HepG2 (cell line): ENCODE data around the gene TTC39B. TPM values are rescaled to one million over a fixed set of nuclear protein-coding genes. Genes with fewer than 3 reads are reported as not detected.

Source experiments
- ATAC-seq: fragments of 200-7000 bp; cut with Tn5 transposase; 3 replicates; pipeline ENCODE4 v1.9.1; 2020; ENCODE audit warnings: mild to moderate bottlenecking, moderate library complexity
- BruUV-seq: library from RNA; stranded (reverse); fragments of 400-500 nt; replicated peaks from 2 replicates; lab custom pipeline; 2021; lab: Mats Ljungman, UMichigan
- CTCF ChIA-PET: fragments of 300-600 bp; formaldehyde crosslinking; extraction: SDS; loops from one replicate; lab custom pipeline; 2021; ENCODE audit warnings: low total read pairs, inconsistent platforms, low intra/inter-chr PET ratio; lab: Yijun Ruan, JAX
- POLR2A ChIA-PET: fragments of 350-600 bp; sonication (Branson Sonifier 250); formaldehyde crosslinking; loops from one replicate; lab custom pipeline; 2020; ENCODE audit warnings: antibody characterized with exemption, inconsistent platforms; lab: Yijun Ruan, JAX
- DNase-seq: peaks from one replicate; pipeline ENCODE4 v3.0.0-alpha.2; 2015; ENCODE audit warnings: low spot score
- FAIRE-seq: peaks from 3 replicates; lab custom pipeline; 2011; peaks lifted over from hg19 to GRCh38; lab: Jason Lieb, UNC
- H2AFZ ChIP-seq: one replicate; pipeline ENCODE4 v1.6.1; 2011; ENCODE audit warnings: low read length, inconsistent platforms
- H3K27ac ChIP-seq: fragments of 300-600 bp; 3 replicates; pipeline ENCODE4 v1.8.0; 2011; ENCODE audit warnings: mixed run types, mild to moderate bottlenecking, mixed read lengths, low read length, inconsistent platforms; ENCODE audit not compliant: insufficient read depth; ENCODE audit errors: extremely low read length
- H3K27me3 ChIP-seq, 2 experiments: fragments of 200-600 bp in 1 of 2; 2 replicates in 1 of 2; 3 replicates in 1 of 2; pipeline versions ENCODE4 v1.6.0 to v1.8.0; 2011; ENCODE audit warnings: low read length in 2 of 2, mild to moderate bottlenecking in 2 of 2, moderate library complexity in 2 of 2, inconsistent platforms in 1 of 2; ENCODE audit not compliant: insufficient read depth in 2 of 2, control insufficient read depth in 1 of 2
- H3K36me3 ChIP-seq, 2 experiments: fragments of 200-600 bp in 1 of 2; replicated peaks in 1 of 2; 2 replicates in 1 of 2; 3 replicates in 1 of 2; pipeline versions ENCODE4 v1.5.1 to v1.8.0; 2011; ENCODE audit warnings: low read length in 2 of 2, inconsistent platforms in 1 of 2; ENCODE audit not compliant: insufficient read depth in 2 of 2, control insufficient read depth in 1 of 2
- H3K4me1 ChIP-seq: 2 replicates; pipeline ENCODE4 v1.5.1; 2012; ENCODE audit warnings: low read length, inconsistent platforms; ENCODE audit not compliant: insufficient read depth
- H3K4me2 ChIP-seq: 2 replicates; pipeline ENCODE4 v1.6.0; 2011; ENCODE audit warnings: low read depth, low read length, inconsistent platforms
- H3K4me3 ChIP-seq, 3 experiments: fragments of 200-600 bp in 1 of 3; sonication (generic), shearing (Covaris generic) in 1 of 3; replicated peaks in 1 of 3; 2 replicates each; pipeline ENCODE4 v1.5.1; 2011 to 2016; ENCODE audit warnings: low read length in 3 of 3, inconsistent platforms in 2 of 3, low read depth in 2 of 3, mild to moderate bottlenecking in 2 of 3, control low read depth in 1 of 3, mixed read lengths in 1 of 3; ENCODE audit not compliant: insufficient read depth in 1 of 3
- H3K79me2 ChIP-seq: one replicate; pipeline ENCODE4 v1.6.1; 2011; ENCODE audit warnings: low read length, inconsistent platforms; ENCODE audit not compliant: insufficient read depth
- H3K9ac ChIP-seq: 2 replicates; pipeline ENCODE4 v1.6.0; 2011; ENCODE audit warnings: mild to moderate bottlenecking, low read depth, low read length, inconsistent platforms; ENCODE audit not compliant: insufficient read depth
- H3K9me3 ChIP-seq: 2 replicates; pipeline ENCODE4 v1.5.1; 2012; ENCODE audit warnings: mild to moderate bottlenecking, low read length
- H4K20me1 ChIP-seq: 2 replicates; pipeline ENCODE4 v1.6.0; 2011; ENCODE audit warnings: inconsistent platforms, mild to moderate bottlenecking, low read length, moderate library complexity; ENCODE audit not compliant: insufficient read depth
- HNRNPUL1 ChIP-seq: fragments of 200-400 bp; formaldehyde crosslinking; IDR thresholded peaks from 2 replicates; pipeline ENCODE4 v1.6.1; 2017; ENCODE audit warnings: low read depth, mild to moderate bottlenecking, low read length, moderate library complexity
- KDM6A ChIP-seq: IDR thresholded peaks from 2 replicates; pipeline ENCODE4 v1.6.1; 2016; ENCODE audit warnings: low read depth
- NR2F2 ChIP-seq: IDR thresholded peaks from 2 replicates; pipeline ENCODE4 v1.6.1; 2012; ENCODE audit warnings: low read depth, inconsistent platforms, borderline replicate concordance
- SMC3 ChIP-seq: IDR thresholded peaks from 2 replicates; pipeline ENCODE4 v1.6.1; 2011; ENCODE audit warnings: low read length, improper control_type of control experiment
- STAG1 ChIP-seq: sonication (generic); formaldehyde crosslinking; IDR thresholded peaks from 2 replicates; pipeline ENCODE4 v1.4.0; 2020; ENCODE audit warnings: missing genetic modification reagents
- SYNCRIP ChIP-seq: fragments of 200-400 bp; formaldehyde crosslinking; IDR thresholded peaks from 2 replicates; pipeline ENCODE4 v1.6.1; 2018; ENCODE audit warnings: mild to moderate bottlenecking, low read depth, low read length; ENCODE audit not compliant: insufficient read depth
- ZNF296 ChIP-seq: sonication (generic); formaldehyde crosslinking; conservative IDR thresholded peaks from 2 replicates; pipeline ENCODE4 v1.5.0; 2020; ENCODE audit warnings: mild to moderate bottlenecking, missing genetic modification reagents
- ZNF652 ChIP-seq: IDR thresholded peaks from 2 replicates; pipeline ENCODE4 v1.6.1; 2016; ENCODE audit warnings: low read depth, borderline replicate concordance
- WGBS: methylation state at CpG from one replicate; pipeline ENCODE4 v1.1.6; 2017; ENCODE audit warnings: low lambda C conversion rate; 5-methylcytosine and 5-hydroxymethylcytosine counted together
- in situ Hi-C: cut with HindIII; loops from 2 replicates; pipeline ENCODE4 v1.10.0; 2017; ENCODE audit warnings: low pct_unique_long_range_greater_than_20kb; ENCODE audit not compliant: extremely low pct_ligation_motif_present
- intact Hi-C: fragments of 100-400 bp; cut with micrococcal nuclease; formaldehyde crosslinking; loops from one replicate; pipeline ENCODE4 v1.10.0; 2022; ENCODE audit not compliant: unreplicated experiment
- polyA plus RNA-seq, 8 experiments: library from polyadenylated mRNA; depleted of rRNA in 3 of 8; stranded (reverse) in 7 of 8; unstranded in 1 of 8; fragments of >200 nt; fragmentation: Illumina TruSeq in 4 of 8; extraction: Trizol in 4 of 8; gene quantifications; 2 replicates each; pipeline versions ENCODE4 v1.2.1 to v1.2.3, GENCODE V29; 2011 to 2016; ENCODE audit warnings: low read depth in 4 of 8, missing spikeins in 1 of 8, mixed read lengths in 1 of 8; ENCODE audit not compliant: insufficient read depth in 1 of 8
- total RNA-seq, 5 experiments: library from RNA; depleted of rRNA; stranded (reverse); fragments of >200 nt; fragmentation: Illumina TruSeq; extraction: Trizol; gene quantifications; 2 replicates each; pipeline ENCODE4 v1.2.3, GENCODE V29; 2016; ENCODE audit warnings: low read depth in 1 of 5
- TF ChIP-seq, protein P1 (sequence below): sonication (generic); formaldehyde crosslinking; IDR thresholded peaks from 2 replicates; pipeline ENCODE4 v1.4.0; 2020; ENCODE audit warnings: mild to moderate bottlenecking, low read depth, missing genetic modification reagents
- TF ChIP-seq, protein P2 (sequence below): sonication (generic); IDR thresholded peaks from 2 replicates; pipeline ENCODE4 v1.6.1; 2016; ENCODE audit warnings: low read depth, borderline replicate concordance
- TF ChIP-seq, protein P3 (sequence below): sonication (generic); formaldehyde crosslinking; IDR thresholded peaks from 2 replicates; pipeline ENCODE4 v1.5.0; 2020; ENCODE audit warnings: mild to moderate bottlenecking, missing genetic modification reagents, moderate library complexity

Gene TTC39B
- total and polyA plus RNA-seq, 2 of the 13 experiments (the other 11 are each of a cell fraction or from before 2014, with no cell fraction given), result 14.3 to 19.4 TPM

DNA sequence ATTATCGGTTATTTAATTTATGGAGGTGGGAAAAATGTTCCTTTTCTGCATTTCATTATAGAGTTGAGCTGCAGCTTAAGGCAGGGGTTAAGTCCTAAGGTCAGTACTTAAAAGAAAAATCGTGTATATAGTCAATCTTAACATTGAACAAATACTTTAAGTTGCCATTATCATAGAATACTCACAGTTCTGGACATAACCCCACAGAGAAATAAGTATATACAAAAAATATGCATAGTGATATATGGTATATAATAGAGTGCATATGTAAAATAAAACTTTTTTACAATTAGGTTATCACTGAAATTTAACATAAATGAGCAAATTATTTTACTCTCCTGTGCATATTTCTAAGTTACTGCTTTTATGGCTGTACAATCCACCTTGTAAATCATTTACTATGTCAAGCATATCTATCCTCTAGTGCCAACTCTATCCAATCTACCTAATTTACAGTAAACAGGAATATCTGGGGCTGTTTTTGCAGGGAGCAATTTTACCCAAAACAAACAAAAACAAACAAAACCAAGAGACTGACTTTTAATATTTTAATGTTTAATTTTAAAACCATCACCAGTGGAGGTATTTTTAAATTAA is 28.8 kb downstream of the TTC39B start:
- WGBS, result 35% methylated on average over 2 of the region's 2 CpGs
- no peak for FAIRE-seq
- ChIA-PET POLR2A (no interaction called here), CTCF (interaction anchor here (1.6 kb wide), 1 partner anchor 329 kb away, joined by 4 read pairs; no protein-coding TSS in a partner anchor)
- TF ChIP-seq HNRNPUL1 (peak; percentile 51; the same call in 1 of the 2 replicates), ZNF652 (CRISPR knock-in tag) (0 out of 2 replicates have a peak, but pooled peaks have one; percentile 8)
- TF ChIP-seq, protein P1, sequence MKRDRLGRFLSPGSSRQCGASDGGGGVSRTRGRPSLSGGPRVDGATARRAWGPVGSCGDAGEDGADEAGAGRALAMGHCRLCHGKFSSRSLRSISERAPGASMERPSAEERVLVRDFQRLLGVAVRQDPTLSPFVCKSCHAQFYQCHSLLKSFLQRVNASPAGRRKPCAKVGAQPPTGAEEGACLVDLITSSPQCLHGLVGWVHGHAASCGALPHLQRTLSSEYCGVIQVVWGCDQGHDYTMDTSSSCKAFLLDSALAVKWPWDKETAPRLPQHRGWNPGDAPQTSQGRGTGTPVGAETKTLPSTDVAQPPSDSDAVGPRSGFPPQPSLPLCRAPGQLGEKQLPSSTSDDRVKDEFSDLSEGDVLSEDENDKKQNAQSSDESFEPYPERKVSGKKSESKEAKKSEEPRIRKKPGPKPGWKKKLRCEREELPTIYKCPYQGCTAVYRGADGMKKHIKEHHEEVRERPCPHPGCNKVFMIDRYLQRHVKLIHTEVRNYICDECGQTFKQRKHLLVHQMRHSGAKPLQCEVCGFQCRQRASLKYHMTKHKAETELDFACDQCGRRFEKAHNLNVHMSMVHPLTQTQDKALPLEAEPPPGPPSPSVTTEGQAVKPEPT, result no peak
- no TSS peak for BruUV-seq
- Histone ChIP-seq H2AFZ (no peak overlapping the region), H3K27ac (no peak overlapping the region), H3K27me3 (no peaks in the 10 kb centered on the region), H4K20me1 (no peaks in the 10 kb centered on the region), H3K4me3 (no peak overlapping the region), H3K9me3 (no peaks in the 10 kb centered on the region), H3K36me3 (peaks cover 0 to 6% of the 10 kb centered on the region in 2 experiments; a peak in 3 of 5 replicates), H3K9ac (no peak overlapping the region), H3K79me2 (peaks cover 51% of the 10 kb centered on the region), H3K4me1 (peaks cover 77% of the 10 kb centered on the region), H3K4me2 (no peak overlapping the region)
- intact Hi-C loops, result no loop called here
- in situ Hi-C loops, result loop anchor here (25.0 kb wide), 1 partner anchor 134 kb away; the partner anchor contains the start of gene SNAPC3
- DNase-seq, result no peak
- no peak for ATAC-seq

DNA sequence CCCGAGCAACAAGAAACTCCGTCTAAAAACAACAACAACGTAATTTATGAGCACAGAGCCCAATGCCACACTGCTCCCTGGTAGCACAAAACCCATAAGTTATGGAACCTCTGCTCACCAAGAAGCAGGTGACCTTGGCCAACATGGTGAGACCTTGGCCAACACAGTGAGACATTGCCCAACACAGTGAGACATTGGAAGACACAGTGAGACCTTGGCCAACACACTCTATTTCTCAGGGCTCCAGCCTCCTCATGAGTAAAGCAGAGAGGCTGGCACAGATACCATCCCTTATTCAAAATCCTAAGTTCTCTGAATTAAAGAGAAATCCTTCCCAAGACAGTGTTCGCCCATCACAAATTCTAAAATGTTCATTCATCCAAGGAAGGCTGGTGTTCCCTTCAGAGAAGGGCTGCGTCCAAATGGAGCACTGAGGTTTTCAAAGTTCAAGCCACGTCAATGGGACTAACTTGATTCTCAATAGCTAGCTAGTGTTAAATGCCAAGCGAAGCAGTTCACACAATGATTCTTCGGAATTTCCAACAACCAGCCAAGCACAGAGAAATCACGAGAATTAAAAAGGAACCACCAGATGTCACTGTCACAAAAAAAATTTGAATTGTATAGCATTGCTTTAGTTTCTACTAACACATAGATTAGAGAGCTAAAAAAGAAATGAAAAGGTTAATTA is 29.5 kb downstream of the TTC39B start:
- Histone ChIP-seq H3K27me3 (no peaks in the 10 kb centered on the region), H3K4me1 (peaks cover 71% of the 10 kb centered on the region), H3K9me3 (no peaks in the 10 kb centered on the region), H3K9ac (no peak overlapping the region), H3K36me3 (peaks cover 0 to 6% of the 10 kb centered on the region in 2 experiments; a peak in 3 of 5 replicates), H4K20me1 (no peaks in the 10 kb centered on the region), H2AFZ (no peak overlapping the region), H3K4me2 (no peak overlapping the region), H3K4me3 (no peak overlapping the region), H3K79me2 (peaks cover 47% of the 10 kb centered on the region), H3K27ac (no peak overlapping the region)
- ATAC-seq (no peak), DNase-seq (peak; percentile 15), FAIRE-seq (no peak)
- no TSS peak for BruUV-seq
- intact Hi-C loops (loop anchor here (2.0 kb wide), 1 partner anchor 139 kb away; no protein-coding TSS in a partner anchor), in situ Hi-C loops (loop anchor here (25.0 kb wide), 1 partner anchor 135 kb away; the partner anchor contains the start of gene SNAPC3)
- WGBS, result 93% methylated on average over 9 of the region's 9 CpGs
- CTCF ChIA-PET, result interaction anchor here (1.6 kb wide), 1 partner anchor 329 kb away, joined by 4 read pairs; no protein-coding TSS in a partner anchor
- POLR2A ChIA-PET, result no interaction called here
- TF ChIP-seq NR2F2 (no peak), KDM6A (CRISPR knock-in tag) (no peak), SYNCRIP (no peak), STAG1 (CRISPR knock-in tag) (peak; percentile 65), ZNF296 (CRISPR knock-in tag) (no peak), SMC3 (peak; percentile 39; the same call in 1 of the 2 replicates)
- TF ChIP-seq, protein P2, sequence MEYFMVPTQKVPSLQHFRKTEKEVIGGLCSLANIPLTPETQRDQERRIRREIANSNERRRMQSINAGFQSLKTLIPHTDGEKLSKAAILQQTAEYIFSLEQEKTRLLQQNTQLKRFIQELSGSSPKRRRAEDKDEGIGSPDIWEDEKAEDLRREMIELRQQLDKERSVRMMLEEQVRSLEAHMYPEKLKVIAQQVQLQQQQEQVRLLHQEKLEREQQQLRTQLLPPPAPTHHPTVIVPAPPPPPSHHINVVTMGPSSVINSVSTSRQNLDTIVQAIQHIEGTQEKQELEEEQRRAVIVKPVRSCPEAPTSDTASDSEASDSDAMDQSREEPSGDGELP, result no peak
- TF ChIP-seq, protein P3, sequence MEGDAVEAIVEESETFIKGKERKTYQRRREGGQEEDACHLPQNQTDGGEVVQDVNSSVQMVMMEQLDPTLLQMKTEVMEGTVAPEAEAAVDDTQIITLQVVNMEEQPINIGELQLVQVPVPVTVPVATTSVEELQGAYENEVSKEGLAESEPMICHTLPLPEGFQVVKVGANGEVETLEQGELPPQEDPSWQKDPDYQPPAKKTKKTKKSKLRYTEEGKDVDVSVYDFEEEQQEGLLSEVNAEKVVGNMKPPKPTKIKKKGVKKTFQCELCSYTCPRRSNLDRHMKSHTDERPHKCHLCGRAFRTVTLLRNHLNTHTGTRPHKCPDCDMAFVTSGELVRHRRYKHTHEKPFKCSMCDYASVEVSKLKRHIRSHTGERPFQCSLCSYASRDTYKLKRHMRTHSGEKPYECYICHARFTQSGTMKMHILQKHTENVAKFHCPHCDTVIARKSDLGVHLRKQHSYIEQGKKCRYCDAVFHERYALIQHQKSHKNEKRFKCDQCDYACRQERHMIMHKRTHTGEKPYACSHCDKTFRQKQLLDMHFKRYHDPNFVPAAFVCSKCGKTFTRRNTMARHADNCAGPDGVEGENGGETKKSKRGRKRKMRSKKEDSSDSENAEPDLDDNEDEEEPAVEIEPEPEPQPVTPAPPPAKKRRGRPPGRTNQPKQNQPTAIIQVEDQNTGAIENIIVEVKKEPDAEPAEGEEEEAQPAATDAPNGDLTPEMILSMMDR (CRISPR knock-in tag), result peak; percentile 40
